NCI-H446 (cell line): ENCODE results near the gene TMEM207.
A peak's percentile ranks its signal among the peaks of the same experiment; 100 is the strongest.

Experiments
- DNase-seq, 2 experiments: peaks; one replicate each; lab custom pipeline; 2025; lab: John Stamatoyannopoulos, UW

TMEM207 gene

DNA sequence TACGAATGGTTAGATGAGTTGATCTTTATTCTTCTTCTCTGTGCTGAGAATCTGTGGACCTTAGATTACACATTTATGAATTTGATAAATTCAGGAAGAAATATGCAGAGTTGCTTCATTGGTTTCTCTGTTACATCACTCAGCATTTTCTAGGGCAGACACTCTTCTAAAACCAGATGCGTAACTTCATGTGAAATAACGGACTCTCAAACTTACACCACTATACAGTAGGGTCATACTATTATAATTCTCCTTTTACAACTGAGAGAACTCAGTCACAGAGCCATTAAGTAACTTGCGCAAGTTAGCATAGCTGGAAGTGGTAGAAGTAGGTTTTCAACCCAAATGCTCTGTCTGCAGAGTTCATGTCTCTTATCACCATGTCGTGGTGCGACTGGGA, 5.7 kb downstream of the TMEM207 start:
- DNase-seq, result no peak

DNA sequence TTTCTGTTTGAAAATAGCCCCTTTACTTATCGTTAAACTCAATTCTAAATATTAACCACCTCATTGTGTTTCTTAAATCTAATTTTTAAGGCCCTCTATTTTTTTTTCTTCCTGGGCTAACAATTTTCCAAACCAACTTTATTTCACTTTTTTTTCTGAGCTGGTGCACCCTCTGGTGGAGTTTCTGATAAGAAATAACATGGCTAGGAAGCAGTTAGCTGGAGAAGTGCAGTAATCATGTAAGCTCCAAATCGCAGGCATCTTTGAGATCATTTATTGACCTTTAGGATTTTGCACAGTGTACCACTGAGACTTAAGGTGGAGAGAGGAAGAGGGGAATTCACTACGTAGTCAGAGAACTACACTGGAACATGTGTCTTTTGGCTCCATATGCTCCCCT, 6.4 kb downstream of the TMEM207 start:
- no peak for DNase-seq

DNA sequence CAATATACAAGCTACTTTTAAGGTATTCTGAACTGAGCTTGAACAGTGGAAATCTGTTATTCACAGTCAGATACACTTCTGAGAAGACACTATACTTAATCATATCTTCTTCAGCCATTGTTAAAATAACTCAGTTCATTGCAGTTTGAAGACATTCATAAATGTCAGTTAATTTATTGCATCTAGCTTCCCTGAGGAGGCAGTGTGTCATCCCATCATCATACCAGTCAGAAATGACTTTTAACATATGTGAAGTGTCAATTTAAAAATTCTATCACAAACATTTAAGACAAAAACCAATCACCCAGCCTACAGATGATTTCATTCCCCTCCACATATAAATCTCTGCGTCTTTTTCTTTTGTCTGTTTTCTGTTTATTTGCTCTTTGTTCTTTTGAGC, 7.5 kb downstream of the TMEM207 start:
- no peak for DNase-seq

DNA sequence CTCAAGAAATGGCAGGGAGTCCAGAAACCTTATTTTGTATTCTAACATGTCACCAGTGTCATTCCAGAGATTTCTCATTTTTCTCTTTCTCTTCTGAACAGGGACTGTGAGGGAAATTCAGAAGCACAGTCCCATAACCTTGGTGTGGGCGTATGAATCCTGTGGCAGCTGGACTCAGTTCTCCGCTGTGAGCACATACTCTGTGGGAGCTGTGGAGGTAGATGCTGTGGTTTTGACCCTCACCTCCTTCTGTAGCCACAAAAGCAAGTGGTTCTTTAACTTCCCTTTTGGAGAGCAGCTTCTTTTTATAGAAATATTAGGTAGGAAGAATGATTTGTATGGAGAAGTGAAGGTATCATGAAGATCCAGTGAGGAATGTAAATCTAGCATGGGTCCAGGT, 13.4 kb downstream of the TMEM207 start:
- no peak for DNase-seq

DNA sequence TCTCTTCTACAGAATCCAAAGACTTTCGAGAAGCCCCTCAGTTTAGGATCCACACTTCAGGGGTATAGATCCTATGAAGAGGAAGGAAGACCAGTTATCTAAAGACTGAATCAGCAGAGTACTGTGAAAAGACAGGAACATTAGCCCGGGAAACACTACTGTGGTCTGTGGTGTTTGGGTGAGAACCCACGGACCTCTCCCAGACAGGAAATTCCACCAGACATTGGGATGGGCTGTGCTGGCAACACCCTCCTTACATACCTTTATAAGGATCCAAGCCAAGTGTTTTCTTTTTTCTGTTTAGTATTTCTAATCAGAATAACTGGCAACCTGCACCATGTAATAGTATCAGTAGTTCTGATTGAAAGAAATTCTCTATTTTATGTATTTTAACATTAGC, 14.1 kb downstream of the TMEM207 start:
- DNase-seq, result no peak

DNA sequence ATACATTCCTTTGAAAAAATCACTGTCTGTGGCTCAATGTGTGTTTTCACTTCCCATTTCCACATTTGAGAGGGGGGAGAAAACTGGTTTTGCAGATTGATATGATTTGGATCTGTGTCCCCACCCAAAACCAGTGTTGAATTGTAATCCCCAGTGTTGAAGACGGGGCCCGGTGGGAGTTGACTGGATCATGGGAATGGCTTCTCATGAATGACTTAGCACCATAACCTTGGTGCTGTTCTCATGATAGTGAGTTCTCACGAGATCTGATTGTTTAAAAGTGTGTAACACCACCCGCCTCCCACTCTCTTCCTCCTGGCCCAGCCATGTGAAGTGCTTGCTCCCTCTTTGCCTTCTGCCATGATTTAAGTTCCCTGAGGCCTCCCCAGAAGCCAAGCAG, 16.1 kb downstream of the TMEM207 start:
- no peak for DNase-seq

DNA sequence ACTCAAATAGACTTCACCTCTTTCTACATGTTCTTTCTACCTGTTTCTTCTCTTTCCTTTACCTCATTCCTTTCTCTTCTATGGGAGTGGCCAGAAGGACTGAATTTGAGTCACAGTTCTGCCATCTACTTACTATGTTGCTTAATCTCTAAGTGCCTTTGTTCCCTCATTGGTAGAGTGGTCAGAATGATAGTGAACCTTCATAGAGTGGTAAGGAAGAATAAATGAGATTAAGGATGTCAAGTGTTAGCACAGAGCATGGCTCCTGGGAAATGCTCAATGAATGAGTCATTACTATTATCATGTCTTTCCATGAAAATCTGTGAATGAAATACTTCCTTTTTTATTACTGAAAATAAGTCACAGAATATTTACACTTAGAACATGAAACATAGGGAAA, 17.5 kb downstream of the TMEM207 start:
- no peak for DNase-seq

DNA sequence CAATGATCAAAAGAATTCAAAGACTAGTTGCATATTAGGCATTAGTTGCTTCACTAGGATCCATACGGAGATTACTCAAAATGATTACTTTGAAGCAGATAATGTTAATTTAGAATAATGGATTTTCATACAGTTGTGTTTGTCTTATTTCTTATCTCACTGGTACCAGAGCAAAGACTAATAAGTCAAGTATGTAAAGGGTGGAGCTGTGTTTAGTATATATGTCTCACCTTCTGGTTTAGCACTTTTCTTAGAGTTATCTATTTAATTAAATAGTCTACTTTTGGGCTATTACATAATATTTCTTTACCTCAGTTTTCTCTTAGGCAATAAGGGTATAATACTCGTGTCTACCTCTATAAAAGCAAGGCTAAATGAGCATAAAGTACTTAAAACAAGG, 18.8 kb downstream of the TMEM207 start:
- no peak for DNase-seq

DNA sequence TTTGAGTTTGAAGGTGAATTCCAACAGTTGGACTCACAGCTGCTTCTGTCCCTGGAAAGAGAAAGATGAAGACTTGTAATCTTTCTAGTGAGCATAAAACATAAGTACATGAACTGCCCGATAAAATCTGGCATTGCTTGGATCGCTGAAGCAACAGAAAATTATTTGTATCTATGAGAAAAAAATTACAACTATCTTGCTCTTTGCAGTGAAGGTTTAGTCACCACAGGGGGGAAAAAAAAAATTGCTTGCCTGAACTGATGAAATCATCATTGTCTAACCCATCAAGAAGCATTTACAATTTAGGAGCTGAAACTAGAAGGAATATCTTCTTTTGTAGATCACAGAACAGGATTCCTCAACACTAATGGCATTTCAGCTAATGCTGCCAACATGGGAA, 20.0 kb downstream of the TMEM207 start:
- DNase-seq, result no peak

DNA sequence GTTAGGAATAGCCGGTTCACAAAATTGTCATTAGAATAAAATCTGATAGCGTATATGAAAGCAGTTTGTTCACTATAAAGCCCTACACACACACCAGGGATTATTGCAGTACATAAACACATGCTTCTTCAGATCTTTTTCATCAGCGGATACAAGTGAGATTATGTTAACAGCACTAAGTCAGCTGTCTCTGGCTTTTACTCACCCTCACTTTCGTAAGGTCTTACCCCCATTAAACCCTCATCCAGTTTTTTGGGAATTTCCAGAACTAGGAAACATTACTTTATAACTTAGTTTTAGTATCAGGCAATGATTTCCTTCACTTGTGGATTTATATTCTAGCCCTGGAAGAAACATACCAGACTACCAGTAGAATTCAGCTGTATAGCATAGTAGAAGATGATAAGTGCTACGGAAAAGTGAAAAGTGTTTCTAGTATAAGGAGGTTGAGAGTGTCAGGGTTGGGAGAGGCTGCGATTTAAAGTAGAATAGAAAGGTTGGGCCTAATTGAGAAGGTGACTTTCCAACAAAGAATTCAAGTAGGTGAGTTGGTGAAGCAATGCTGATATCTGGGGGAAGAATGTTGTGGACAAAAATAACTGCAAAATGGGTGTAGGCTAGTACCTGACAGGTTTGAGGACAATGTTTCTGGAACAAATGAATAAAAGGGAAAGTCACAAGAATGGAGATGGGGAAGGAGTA, 22.7 kb downstream of the TMEM207 start:
- DNase-seq, result no peak

DNA sequence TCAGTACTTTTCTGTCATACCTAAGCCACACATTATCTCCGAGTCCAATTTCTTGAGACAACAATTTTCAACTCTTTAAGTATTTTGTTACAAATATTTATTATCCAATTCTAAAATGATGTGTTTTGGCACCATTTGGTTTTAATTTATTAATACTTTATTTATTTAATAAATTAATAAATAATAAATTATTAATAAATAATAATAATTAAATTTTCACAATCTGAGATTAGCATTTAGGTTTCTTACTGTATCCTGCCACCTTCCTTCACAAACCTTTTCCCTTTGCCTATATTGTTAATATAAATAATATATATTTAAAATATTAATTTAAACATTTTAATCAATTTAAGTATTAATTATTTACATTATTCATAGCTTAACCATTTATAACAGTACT, 23.9 kb downstream of the TMEM207 start:
- DNase-seq, result no peak

DNA sequence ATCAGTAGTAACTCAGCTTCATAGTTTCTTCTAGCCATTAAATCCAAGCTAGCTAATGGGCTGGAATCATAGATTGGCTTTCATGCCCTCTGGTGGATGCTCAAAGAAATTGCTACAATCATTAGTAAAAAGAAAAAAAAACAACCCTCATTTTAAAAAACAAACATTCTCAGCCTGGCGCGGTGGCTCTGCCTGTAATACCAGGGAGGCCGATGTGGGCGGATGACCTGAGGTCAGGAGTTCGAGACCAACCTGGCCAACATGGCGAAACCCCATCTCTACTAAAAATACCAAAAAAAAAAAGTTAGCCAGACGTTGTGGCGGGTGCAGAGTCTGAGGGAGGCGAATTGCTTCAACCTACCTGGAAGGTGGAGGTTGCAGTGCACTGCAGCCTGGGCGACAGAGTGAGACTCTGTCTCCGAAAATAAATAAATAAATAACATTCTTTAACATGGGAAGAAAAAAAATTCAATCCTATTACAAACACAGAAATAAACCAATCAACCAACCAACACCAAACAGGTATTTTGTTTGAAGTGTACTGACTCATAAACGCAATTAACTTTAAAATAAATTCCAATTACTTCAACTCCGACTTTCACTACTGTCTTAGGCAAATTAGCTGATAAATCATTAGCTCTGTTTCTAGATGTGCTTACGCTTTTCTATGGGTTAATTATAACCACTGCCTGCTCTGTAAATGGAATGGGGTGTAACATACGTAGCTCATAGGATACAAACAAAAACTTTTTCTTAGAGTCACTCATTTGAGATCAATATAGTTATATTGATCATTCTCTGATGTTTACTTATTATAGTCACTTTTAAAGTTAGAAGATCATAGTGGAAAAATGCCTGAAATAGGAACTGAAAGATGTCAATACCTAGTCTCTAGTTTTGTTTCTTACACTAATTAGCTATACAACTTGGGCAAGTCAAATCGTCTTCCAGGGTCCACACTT, 24.9 kb downstream of the TMEM207 start:
- DNase-seq, result peak in 1 of 2 experiments; percentile 59

DNA sequence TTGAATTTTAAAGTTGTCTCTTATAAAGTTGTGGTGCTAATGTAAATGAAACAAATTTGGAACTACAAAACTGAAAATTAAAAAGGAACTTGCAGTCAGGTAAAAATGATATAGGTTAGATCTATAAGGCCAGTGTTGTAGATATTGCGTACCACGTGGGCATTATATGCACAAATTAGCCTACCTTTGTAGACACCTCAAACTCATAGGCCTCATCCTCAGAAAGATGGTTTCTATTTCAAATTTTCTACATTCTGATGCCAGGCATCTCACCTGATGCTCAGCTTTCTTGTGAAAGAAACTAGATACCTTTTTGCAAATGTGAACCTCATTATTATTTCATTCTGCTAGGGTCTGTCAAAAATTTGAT, 25.6 kb downstream of the TMEM207 start:
- DNase-seq, result no peak

DNA sequence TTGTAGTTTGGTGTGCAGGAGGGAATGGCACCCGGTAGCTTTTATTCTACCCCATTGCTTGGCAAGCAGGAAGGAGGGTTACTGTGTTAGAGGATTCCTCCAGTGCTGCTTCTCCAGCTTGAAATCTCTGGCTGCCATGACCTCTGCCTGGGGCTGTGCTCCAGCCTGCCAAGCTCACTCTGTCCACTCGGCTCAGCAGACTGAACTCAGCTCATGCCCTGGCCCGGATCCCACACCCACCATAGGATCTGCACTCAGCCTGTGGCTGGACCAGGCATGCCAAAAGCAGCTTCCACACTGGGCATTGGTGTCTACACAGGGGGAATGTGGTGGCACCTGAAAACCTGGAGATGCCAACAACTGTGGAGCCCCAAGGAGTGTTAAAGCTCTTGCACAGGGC, 35.4 kb downstream of the TMEM207 start:
- DNase-seq, result no peak

DNA sequence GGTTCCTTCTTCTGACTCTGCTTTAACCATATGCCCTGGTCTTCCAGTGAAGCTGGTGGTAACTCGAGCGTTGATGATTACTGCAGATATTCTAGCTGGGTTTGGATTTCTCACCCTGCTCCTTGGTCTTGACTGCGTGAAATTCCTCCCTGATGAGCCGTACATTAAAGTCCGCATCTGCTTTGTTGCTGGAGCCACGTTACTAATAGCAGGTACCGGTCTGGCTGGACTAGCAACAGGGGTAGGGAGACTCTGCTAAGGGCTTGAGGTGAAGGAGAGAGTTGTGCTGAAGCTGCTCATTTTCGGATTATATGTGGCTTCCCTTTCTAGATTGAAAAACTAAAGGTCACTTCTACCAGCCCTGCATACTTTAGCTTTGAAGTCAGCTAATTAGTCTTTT, 45.0 kb downstream of the TMEM207 start:
- no peak for DNase-seq

DNA sequence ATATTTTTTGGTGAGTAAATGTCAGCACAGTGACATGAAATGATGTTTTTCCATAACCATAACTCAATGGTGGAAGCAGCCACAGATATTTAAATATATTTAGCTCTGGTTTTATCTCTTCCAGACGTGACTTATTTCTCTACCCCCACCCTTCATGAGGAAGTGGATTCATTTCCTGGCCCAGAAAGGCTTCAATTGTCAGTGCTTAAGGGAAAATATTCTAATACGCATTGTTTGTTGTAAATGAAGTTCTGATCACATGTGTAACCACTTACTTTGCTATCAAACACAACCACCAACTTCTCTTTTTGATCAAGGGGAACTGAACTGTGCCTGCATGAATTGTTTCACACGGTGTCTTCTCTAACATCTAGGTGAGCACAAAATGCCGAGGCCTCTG, 47.7 kb downstream of the TMEM207 start:
- no peak for DNase-seq

DNA sequence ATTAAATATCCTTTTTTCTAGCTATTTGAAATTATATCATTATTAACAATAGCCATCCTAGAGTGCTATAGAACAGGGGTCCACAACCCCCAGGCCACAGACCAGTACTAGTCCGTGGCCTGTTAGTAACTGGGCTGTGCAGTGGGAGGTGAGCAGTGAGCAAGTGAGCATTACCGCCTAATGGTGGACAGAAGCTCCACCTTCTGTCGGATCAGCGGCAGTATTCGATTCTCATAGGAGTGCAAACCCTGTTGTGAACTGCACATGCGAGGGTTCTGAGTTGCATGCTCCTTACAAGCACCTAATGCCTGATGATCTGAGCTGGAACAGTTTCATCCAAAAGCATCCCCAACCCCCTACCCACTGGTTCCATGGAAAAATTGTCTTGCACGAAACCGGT, 50.0 kb downstream of the TMEM207 start:
- DNase-seq, result no peak

DNA sequence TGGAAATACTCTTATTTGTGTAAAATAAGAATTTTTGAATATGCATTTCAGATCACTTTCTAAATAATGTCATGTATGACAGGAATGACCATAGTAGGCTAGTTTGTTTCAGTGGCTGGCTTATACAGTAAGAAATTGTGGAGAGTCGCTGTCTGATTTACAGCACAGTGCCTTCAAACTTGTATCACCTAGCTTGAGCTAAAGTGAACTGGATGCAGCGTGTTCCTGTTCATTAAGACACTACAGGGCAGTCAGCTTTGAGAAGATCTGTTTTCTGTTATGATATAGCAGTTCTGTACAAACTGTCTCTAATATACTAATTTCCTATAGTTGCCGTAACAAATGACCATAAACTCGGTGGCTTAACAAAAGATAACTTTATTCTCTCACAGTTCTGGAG, 51.8 kb downstream of the TMEM207 start:
- no peak for DNase-seq

DNA sequence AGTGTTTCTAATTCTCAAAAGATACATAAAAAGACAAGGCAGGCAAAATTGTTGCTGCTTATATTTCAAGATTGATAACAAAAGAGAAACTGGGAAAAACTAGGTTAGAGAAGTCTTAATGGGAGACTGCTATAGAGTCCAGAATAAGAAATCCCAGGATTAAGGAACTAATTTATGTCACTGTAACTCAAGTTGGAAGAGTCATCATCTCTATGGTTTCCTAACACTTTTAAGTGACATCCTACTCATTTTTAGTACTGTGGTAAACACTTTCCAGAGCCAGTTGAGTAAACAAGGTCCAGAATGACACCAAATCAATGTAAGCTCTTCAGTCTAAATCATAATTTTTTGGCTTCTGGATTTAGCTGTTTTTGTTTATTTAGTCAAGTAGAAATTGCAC, 53.7 kb downstream of the TMEM207 start:
- no peak for DNase-seq

DNA sequence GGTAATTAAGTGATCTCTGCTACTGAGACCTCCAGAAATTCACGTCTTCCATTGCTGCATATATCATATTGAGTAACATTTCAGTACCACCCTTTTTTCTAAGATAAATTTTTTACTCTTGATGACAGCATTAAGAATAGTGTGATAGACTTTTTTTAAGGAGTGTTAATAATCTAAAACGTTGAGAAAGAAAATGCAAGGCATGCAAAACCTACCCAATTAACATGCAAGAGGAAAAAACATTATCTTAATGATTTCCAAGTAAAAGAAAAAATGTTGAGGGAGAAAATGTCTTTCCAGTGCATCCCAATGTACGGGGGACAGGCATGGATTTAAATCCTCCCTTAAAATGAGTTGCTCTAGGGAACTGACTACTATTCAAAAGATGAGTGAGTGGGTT, 61.0 kb downstream of the TMEM207 start:
- no peak for DNase-seq

DNA sequence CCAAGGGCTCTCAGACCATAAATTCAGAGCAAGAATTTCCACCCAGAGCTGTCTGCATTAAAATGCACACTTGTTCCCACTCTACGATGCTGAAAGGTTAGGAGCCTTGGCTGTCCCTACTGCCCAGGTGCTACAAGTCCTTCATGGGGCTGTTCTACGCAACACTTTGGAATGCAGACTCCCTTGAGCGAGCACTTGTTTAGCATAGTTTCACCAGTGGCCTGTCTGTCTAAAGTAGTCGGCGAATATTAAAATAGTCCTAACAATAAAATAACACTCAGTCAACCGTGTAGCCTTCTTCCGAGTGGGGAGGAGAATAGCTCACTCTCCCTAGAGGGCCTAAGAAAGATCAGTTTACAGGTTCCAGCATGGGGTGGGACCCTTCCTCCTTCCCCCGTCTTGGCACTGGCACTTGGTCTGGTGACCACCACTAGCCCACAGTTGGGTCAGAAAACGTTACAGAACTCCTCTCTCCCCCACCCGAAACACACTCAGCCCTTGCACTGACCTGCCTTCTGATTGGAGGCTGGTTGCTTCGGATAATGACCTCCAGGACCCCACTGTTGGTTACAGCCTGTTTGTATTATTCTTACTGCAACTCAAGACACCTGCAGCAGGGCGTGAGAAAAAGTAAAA, 62.0 kb downstream of the TMEM207 start, which contains the start of gene CLDN16:
CLDN16 (plus strand) TSS at position 586 of the 636 bp plus-strand sequence. CDS start 167 bp downstream, outside the sequence.
- DNase-seq, result no peak

DNA sequence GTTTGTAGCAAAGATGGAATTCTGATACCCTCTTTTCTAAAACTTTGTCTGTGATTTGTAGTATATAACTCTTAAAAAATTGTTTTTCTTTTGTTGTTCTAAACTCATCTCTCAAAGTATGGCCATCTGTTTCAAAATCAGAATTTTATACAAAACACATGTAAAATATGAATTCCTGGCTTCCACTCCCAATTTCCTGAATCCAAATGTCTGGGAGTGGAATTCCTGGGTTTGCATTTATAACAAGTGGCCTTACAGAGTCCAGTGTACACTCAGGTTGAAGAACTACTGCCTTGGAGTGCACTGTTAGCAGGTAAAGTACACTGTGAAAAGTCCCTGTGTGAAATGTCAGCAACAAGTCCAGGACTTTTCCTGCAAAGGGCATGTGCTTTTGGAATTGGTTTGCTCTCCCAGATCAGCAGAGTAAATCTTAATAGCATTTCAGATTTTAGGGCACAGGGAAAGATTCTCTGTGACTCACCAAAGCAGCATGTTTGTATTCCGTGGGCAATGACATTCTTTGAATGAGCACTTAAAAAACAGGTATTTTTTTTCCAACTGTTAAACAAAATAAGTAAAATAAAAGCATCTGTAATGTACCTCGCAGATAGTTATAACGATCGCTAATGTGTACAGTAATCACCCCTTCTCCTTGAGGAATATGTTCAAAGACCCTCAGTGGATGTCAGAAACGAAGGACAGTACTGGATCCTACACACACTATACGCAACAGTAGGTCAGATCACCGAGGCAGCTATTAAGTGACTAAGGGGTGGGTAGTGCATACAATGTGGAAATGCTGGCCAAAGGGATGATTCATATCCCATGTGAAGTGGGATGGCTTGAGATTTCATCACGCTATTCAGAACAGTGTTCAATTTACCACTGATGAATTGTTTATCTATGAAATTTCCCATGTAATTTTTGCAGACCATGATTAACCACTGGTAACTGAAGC, 63.7 kb downstream of the TMEM207 start:
- no peak for DNase-seq
